Measurements from ENCODE around the gene MAGEL2.
"Not testable (repeated sequence)": the region's sequence is repeated elsewhere in the genome, so short reads cannot be mapped to it uniquely, and the experiment has no call there.

The MAGEL2 gene

DNA sequence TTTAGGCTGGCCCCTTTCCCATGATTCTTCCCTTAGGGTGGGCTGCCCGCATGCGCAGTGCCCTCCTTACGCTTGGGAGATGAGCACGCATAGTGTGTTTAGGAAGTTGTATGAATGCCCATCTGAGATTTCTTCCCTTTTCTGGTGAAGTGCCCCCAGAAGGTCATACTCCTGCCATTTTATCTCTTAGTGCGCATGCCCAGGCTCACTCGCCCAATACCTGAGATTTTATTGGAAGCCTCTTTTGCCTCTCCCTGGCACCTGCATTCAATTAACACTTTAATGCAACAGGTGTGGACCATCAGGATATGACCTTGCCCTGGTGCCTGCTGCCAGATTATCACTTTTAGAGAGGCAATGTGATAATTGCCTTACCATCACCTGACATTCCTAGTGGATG is 45.5 kb downstream of the MAGEL2 start:
- DNase-seq, result no peak

GRCh38 chr15:23599053-23599452 is 48.6 kb downstream of the MAGEL2 start:
- no peak for DNase-seq

GRCh38 chr15:23597278-23597677 is 50.4 kb downstream of the MAGEL2 start:
- not testable (repeated sequence) for DNase-seq

DNA sequence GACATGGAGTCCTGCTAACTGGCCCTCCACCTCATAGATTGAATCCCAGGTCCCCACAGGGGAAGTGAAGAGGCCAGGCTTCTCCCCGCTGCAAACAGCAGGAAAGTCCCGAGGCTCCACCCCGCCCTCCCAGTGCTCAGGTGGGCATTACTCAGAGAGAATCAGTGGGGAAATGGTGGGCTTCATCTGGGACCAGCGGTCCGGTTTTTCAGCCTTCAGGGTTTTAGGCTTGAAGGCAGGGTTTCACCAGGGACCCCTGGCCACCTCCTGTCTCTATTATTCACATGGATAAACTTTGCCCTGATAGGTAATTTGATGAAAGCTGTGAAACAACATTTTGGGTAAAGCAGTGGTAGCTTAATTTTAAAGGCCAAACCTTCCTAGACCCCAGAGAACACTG is 50.9 kb downstream of the MAGEL2 start:
- DNase-seq, result no peak

DNA sequence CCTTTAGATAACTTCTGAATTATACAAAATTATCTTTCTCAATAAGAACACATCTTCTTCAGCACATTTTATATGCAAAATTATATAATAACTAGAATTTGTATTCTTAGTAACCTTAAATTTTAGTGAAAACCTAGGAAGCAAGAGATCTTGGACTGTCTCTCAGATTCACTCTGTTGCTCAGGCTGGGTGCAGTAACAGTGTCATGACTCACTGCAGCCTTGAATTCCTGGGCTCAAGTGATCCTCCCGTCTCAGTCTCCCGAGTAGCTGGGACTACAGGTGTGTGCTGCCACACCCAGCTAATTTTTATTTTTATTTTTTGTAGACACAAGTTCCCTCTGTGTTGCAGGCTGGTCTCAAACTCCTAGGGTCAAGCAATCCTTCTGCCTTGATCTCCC is 52.3 kb downstream of the MAGEL2 start:
- no peak for DNase-seq

DNA sequence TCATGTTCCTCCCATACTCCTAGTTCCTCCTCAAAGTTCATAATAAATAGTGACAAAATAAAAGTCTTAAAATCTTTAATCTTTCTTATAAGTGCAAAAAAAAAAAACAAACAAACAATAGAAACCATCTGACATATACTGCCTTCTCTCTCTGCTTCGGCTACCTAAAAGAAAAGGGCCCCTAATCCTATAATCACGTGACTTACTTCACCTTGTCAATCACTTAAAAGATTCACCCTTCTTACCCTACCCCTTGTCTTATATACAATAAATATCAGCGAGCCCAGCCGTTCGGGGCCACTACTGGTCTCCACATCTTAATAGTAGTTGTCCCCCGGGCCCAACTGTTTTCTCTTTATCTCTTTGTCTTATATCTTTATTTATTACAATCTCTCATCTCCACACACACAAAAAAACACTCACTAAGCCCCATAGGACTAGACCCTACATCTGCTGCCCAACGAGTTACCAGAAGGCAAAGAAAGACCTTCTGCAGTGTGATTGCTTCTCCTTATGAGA is 53.4 kb downstream of the MAGEL2 start:
- DNase-seq, result no peak

Measured in activated CD4-positive, alpha-beta T cell treated with anti-CD3 and anti-CD28 coated beads, Interleukin-2, amount 50 U/mL, for 4 hours (primary cell).